GM12892 (cell line): Measurements from ENCODE around the gene MIX23.

ENCODE experiments used
- POLR2A ChIP-seq: IDR thresholded peaks from 2 replicates; pipeline ENCODE4 v1.6.1; 2011; ENCODE audit warnings: low read depth, low read length, control low read depth
- POLR2AphosphoS5 ChIP-seq: IDR thresholded peaks from 2 replicates; pipeline ENCODE4 v1.6.1; 2011; ENCODE audit warnings: low read depth, low read length, control low read depth
- TAF1 ChIP-seq: IDR thresholded peaks from 2 replicates; pipeline ENCODE4 v1.6.1; 2011; ENCODE audit warnings: low read depth, mild to moderate bottlenecking, control low read depth, low read length, borderline replicate concordance

DNA sequence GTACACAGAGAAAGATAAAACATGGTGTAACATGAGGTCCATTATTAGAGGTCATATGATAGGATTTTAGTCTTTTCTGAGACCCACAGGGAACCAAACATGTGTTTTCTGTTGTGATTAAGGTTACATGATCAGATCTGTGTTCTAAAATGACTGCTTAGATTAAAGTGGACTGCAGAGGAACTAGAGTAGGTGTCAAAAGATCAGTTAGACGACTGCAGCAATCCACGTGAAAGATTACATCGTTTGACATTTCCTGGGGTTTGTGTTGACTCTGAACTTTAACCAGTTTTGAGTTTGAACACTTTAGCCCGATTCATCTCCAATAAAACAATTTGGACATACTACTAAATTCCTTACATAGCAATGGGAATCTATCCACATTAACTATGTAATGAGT, 5.1 kb downstream of the MIX23 start:
- no peak for TF ChIP-seq POLR2A
- TF ChIP-seq POLR2AphosphoS5 = no peak
- no peak for TF ChIP-seq TAF1
